Stimulated activated CD4-positive, alpha-beta T cell treated with anti-CD3 and anti-CD28 coated beads, Interleukin-2, amount 100 ng/mL, for 48 hours (primary cell): ENCODE results near the gene STS.
A peak's percentile ranks its signal among the peaks of the same experiment; 100 is the strongest.
"Not testable (repeated sequence)": the region's sequence is repeated elsewhere in the genome, so short reads cannot be mapped to it uniquely, and the experiment has no call there.

Experiments used
- DNase-seq, 2 donors: peaks; one replicate each; pipeline ENCODE4 v3.0.0-alpha.2; 2020

The STS gene

DNA sequence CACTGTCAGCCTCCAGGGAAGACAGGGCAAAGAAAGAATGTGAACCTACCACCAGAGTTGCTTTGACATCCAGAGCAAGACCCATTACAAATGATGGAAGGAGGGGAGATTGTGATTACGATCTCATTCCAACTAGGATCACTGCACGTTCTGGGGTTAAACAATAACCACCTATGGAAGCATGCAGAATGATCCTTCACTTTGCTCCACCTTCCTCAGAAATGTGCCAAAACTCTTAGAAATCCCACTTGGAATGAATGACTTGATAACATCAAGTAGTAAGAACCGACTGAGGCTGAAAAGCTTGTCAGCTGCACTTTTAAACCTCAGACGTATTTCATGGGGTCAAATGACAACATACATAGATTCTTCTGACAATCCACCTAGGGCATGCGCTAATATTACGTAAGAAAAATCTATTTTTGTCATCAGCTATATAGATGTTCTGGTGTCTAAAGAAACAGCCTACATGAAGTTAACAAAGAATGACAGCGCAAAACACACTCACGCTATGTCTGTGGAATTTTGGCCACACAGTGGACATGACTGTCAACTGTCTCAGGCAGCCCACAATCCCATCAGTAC lies 3.5 kb upstream of the STS start:
- no peak for DNase-seq

DNA sequence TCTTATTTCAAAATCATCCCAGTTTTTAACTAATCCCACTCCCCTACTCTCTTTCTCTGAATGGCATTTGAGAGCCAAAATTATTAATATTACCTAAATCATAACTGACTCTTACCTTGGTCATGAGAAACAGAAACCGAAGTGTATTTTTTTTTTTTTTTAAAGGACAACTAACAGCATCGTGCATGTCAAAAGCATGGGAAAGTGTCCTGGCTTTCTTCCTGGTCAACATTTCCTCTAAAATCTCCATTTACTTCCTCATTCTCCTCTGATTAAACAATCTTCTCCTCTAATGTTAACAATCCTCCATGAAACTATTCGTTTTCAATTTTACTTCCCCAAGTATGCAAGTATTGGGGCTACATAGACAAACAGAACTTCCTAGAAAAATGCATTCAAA lies 2.1 kb upstream of the STS start:
- DNase-seq, result no peak

DNA sequence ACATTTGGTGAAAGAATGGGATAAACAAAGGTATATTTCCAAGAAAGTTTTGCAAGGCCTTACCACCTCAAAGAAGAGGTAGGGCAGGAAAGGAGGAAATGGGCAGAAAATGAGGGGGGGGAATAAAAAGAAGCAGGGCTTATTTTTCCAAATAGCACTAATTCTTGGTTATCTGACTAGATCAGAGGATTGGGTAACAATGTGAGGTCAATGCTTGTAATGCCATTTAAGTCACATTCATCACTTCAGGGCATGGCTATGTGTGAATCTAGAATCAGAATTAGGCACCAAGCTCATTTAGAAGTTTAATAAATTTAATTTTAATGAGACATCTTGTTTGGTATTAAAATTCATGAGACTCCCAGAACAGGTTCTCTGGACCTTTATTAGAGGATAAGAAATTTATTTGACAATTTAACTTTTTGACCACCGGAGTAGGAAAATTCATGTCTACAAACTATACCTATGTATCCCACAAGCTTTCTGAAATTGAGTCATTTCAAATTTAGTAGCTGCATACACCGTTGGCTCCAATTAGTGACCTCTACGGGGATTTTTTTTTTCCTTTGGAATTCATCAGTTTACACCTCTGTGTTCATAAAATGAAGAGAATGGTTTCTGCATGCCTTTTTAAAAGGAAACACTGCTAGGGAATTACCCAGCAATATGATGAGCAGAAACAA lies 1.4 kb upstream of the STS start:
- DNase-seq, result no peak

DNA sequence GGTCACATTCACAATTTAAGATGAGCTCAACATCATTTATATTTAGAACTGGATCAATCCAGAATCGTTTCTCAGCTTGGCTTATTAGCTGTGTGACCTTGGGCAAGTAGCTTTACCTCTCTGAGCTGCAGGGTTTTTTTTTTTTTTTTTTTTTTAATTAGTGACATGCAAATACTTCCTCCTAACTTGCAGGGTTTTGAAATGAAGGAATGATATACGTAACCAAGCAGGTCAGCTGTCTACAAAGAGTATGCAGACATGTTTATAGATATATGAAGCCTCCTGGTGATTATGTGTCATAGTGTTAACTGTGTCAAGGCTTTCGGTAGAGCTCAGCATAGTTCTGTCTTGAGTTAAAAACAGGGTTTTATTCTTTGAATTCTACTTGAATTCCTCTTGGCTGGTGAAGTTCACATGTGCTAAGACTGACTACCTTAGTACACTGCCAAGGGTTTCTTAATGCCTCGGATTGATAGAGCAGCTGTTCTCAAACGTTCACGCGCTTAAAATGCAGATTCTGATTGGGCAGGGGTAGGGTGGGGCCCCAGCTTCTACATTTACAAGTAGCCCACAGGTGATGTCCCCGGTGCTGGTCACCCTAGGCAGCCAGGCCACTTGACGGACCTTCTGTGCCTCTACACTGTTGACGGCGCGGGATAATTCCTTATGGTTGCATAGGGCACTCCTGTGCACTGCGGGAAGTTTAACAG lies 654 bp upstream of the STS start:
- peak in 1 of 2 donors; percentile 8 for DNase-seq

DNA sequence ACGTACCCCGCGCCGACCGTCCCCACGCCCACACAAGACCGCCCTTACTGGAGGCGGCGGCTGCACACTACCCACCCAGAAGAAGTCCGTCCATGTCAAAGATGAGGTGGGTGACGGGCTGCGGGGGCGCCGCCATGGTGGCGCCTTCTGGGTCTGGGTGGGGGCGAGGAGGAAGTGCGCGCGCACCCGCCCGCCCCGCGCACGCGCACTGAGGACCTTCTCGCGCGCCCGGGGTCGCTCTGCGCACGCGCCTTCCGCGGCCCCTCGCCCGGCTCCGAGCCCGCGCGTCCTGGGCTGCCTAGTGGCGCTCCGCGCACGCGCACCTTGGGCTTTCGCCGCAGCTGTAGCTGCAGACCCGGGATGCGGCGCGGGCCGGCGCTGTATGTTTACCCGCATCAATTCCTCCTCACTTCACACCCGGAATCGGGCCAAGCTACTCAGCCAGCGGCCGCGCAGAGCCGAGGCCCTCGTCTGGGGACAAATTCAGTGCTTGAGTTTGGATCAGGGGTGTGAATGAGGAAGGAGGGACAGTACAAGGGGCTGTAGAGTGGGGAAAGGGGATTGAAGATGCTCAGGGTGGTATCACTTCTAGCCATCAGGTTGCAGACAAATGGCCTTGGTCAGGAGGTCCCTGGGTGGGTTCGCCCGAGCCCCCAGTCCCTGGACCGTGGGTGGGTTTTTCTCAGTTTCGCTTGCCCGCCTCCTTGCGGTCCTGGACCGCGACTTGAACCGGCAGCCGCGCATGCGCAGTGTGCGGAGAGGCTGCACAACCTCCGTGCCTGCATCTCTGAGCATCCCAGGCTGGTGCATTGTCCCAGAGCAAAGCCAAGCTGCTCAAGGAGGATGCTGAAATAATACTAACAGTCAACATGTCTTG lies 704 bp downstream of the STS start, which contains the start of gene PUDP:
PUDP (minus strand) TSS at position 176 of the 877 bp plus-strand sequence; CDS start at position 136, 40 bp downstream.
- DNase-seq, result peak; percentile 63 to 85

DNA sequence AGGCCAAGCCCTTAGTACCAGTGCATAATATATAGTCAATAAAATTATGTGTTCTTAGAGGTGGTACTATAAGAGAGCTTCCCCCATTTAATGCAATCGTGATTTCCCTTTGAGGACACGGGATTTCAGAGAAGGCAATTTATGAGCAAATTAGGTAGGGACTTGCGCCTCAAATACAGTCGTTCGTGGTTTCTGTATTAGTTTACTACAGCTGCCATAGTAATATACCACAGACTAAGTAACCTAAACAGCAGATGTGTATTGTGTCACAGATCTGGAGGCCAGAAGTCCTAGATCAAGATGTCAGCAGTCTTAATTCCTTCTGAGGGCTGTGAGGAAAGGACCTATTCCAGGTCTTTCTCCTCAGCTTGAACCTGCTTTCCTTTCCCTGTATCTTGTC lies 1.9 kb downstream of the STS start:
- no peak for DNase-seq

DNA sequence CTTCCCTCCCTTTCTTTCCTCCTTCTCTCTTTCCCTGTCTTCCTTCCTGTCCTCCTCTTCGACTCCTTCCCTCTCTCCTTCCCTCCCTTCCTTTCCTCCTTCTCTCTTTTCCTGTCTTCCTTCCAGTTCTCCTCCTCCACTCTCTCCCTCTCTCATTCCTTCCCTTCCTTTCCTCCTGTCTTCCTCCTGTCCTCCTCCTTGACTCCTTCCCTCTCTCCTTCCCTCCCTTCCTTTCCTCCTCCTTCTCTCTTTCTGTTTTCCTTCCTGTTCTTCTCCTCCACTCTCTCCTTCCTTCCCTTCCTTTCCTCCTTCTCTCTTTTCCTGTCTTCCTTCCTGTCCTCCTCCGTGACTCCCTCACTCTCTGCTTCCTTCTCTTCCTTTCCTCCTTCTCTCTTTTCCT lies 5.7 kb downstream of the STS start:
- no peak for DNase-seq

DNA sequence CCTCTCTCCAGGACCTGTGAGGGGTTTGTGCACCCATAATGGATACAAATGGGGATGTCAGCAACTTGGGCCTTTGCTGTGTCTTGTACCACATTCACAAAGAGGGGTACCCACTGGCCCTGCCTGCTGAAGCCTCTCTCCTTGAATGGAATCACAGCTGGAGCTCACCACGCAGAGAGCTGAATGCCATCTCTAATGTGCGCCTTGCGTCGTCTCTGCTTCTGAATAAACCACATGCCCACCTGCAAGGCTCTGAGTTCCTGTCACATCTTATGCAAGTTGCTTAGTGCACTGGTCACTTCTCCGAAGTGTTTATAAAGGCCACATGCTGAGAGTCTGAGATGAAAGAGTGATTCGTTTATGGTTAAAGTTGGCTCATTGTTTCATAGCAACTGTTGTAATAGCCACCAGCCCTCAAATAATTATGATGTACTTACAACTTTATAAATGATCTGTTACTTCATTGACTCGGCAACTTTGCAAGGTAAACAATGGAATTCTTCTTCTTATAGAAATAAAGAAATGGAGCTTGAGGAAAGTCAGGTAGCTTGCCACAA lies 6.6 kb downstream of the STS start:
- DNase-seq, result no peak

DNA sequence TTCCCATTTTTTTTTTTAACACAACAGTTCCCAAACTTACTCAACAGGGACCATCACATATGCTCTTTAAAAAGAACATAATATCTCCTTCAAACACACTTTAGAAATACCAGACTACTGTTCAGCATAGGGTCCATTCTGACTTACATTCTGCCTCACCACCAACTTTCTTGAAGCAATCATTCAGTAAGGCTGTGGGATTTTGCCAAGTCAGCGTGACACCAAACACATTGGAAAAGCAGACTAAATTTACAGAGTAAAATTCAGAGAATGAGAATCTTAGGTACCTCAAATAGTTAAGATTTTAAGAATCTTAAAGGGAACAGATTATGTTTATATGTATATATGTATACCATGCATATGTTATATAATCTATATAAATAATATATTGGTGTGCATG lies 7.7 kb downstream of the STS start:
- DNase-seq, result no peak

DNA sequence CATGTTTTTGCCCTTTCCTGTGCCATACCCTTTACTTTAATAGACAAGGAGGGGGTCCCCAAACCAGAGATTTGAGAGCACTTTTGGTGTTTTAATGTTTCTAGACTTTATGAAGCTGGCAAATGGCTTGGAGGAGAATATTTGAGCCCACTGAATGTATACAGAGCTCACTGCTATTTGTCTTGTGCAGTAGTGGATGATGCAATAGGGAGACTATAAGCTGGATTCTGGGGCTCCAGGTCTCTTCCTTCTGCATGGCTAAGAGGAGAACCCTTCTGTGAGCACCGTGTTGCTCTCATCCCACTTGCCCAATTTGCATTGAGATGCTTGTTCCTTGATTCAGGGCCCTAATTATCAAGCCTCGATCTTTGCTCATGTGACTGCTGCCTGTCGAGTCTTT lies 9.4 kb downstream of the STS start:
- DNase-seq, result no peak

DNA sequence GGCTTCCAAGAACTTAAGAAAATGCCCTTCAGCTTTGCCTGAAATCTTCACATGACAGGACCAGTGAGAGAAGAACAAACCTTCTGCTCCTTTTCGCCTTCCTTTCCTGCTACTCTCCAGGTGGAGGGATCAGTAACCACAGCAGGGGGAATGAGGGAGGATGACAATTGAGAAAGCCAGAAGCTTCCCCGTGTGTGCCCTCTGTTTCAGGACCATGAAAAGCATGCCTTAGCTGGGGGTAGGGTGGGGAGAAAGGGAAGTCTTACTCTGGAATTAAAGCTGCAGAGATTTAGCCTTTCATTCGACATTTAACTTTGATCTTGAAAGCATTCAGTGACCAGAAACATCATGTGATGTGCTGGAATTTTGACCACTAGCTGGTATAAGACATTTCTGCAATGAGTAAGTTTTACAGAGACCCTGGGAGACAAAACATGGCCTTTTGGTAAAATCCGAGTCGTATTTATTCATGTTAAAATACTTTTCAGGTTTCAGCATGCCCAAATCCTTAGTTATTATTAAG lies 11.0 kb downstream of the STS start:
- no peak for DNase-seq

DNA sequence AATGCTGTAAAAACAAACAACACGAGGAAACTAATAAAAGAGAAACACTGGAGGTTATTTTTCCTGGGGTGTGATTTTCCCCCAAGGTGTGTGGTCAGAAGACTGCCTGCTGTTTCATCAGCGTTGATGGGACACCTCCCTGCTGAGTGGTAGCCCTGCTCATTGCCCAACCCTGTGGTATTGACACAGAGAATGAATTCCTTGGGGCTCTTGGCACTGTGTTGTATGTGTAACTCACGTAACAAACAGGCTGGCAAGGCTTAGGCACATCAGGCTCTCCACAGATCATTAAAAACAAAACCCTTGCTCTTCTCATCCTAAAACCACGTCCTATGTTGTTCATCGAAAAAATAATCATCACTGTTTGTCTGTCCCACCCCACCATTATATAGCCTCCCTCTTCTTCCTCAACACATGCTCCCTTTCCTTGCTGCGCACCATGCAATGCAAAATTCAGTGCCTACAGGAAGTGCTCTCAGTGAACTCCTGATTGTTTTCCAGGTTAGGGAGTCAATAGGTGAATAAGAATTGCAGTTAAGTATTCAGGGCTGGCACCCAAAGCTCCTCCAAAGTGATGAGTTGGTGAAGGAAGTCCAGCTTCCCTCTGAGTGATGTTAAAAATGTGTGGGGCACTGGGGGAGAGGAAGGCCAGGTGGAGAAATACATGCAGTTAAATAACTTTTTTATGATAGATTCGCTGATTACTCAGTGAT lies 11.8 kb downstream of the STS start:
- DNase-seq, result no peak

DNA sequence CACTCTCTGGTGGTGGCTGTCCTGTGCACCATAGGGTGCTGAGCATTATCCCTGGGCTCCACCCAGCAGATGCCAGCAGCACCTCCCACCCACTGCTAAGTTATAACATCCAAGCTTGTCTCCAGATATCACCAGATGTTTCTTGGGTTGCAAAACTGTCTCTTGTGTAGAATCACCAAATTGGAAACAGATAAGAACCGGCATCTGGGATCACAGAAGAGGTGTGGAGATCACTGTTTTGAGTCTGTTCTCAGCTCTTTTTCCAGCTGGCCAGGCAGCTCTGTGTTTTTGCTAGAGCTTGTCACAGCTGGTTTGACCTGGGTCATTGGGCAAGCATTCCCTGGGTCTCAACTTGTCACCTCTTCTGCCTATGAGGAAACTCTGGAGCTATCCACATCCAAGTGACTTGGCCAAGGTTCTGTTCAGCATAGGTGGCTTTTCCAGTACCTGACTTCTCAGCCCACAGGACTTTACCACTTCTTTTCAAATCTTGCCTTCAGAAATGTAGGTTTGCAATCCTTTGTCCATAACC lies 15.7 kb downstream of the STS start:
- DNase-seq, result no peak

DNA sequence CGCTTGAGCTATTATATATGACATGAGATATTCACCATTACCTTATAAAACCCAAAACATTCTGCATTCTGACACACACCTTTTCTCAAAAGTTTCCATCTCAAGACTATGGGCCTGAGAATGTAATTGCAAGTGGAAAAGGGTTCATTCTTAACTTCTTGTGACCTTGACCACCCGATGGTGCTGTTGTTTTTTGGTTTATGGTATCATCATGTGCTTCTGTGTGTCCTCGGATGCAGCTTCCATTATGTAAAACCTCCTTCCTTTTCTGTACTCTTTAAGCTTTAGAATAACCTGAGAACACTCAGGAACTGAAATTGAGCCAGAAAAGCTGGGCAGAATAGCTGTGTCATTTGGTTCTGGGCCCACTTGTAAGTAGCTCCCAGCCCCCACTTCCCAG lies 16.7 kb downstream of the STS start:
- DNase-seq, result no peak

DNA sequence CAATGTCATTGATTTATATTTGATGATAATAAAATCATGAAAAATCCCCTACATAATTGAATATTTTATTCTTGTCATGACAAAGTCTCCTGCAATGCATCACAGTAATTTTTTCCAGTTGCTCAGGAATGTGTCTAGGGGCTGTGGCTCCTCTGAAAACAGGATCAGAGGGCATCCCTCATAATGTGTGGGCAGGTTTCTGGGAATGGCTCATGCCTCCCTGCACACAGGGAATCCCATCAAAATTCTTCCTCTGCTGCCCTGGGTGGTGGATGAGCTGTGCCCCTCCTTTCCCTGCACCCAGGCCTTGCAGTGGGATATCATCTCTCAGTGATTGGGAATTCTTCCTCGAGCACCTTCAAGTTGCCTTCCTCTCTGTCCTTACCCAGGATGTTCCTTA lies 20.9 kb downstream of the STS start:
- no peak for DNase-seq

DNA sequence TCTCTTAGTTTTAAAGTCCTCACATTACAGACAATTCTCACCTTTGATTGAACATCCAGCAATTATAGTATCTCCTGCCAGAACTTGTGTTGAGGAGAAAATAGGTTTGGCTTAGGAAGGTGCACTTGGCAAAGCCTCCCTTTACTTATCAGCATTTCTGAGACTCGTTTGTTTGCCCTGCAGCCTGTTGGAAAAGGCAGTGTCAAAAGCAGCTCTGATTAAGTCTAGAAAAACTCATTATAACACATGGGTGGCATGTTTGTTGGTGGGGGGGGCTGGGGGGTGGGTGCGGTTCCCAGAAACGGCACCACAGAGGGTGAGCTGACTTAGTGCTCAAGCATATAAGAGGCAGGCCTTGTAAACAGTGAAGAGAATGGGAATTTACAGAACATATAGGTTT lies 22.1 kb downstream of the STS start:
- no peak for DNase-seq

DNA sequence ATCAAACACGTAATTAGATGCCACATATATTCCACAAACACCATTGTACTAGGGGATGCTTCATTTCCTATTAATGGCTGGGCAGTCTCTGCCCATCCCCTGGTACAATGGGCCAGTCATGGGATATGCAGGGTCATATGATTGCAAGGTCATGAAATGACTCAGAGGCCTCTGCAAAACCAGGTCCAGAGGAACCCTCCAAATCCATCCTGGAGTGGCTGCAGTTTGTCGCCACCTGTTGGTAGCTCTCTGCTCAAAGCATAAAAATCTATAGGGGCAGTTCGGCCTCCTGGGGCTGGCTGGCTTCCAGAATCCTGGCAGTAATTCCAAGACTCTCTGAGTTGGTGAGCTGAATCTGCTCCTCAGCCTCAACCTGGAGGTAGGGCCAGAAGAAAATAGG lies 23.4 kb downstream of the STS start:
- peak; percentile 12 to 36 for DNase-seq

DNA sequence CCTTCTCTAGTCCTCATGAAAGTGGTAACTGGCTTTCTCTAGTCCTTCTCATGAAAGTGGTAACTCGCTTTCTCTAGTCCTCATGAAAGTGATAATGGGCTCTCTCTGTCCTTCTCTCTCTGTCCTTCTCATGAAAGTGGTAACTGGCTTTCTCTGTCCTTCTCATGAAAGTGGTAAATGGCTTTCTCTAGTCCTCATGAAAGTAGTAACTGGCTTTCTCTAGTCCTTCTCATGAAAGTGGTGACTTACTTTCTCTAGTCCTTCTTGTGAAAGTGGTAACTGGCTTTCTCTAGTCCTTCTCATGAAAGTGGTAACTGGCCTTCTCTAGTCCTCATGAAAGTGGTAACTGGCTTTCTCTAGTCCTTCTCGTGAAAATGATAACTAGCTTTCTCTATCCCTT lies 31.3 kb downstream of the STS start:
- DNase-seq, result not testable (repeated sequence)

DNA sequence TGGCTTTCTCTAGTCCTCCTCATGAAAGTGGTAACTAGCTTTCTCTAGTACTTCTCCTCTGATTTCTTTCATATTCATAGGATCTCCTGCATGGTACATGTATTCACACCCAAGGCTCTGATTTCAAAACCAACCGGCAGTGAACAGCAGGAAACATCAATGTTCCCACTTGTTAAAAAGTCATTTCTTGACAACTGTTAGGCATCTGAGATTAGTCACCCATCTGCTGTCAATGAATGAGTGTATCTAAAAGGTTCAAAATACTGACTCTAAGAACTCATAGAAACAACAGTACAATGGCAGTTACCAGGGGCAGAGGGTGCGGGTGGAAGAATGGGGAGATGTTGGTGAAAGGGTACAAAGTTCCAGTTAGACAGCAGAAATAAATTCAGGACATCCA lies 31.9 kb downstream of the STS start:
- DNase-seq, result no peak

DNA sequence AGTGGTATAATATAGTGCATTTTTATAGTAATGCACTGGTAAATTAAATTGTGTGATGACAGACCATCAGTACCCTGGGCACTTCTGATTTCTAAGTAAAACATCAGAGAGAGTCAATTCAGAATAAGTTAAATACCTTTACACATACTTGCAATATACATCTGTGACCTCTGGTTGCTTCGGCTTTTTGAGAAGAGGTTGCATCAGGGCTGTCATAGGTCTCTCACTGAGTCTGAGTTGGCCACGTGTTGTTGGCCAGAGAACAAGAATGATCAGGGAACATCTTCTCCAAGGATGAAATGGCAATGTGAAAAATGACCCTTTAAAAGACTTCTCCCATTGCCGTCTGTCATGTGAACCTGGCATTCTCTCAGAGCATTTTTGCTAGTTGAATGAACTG lies 37.3 kb downstream of the STS start:
- no peak for DNase-seq

DNA sequence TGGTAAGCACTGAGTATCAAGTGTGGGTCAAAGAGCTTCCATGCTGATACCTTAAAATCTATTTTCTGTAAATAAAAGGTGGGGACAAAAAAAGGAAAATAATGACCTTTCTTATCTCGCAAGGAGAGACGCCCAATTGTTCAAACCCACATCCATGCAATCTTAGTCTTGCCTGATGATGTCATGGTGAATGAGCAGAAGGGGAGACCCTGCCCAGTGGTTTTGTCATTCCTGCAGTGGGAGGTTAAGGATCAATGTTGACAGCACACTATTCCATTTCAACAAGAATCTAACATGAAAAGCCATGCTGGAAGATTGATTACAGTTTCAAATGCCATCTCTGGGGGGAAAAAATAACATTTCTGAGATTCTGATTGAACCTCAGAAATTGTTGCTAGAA lies 41.2 kb downstream of the STS start:
- no peak for DNase-seq

DNA sequence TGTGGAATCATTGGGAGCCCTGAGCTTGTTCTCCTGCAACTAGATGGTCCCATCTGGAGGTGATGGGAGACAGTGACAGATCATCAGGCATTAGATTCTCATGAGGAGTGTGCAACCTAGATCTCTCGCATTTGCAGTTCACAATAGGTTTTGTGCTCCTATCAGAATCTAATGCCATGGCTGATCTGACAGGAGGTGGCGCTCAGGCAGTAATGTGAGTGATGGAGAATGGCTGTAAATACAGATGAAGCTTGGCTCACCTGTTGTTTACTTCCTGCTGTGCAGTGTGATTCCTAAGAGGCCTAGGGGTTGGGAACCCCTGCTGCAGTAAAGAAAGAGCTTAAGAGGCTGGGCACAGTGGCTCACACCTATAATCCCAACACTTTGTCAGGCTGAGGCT lies 42.6 kb downstream of the STS start:
- DNase-seq, result no peak
